K562 (cell line): ENCODE data around the gene CLCC1. TPM values are rescaled to one million over a fixed set of nuclear protein-coding genes. Genes with fewer than 3 reads are reported as not detected.

Experiments
- CBX1 ChIP-seq: sonication (generic); IDR thresholded peaks from 2 replicates; pipeline ENCODE4 v1.6.1; 2016; ENCODE audit warnings: antibody characterized with exemption, low read depth, mild to moderate bottlenecking
- HMG20A ChIP-seq: fragments of 450-650 bp; formaldehyde crosslinking; conservative IDR thresholded peaks from 2 replicates; pipeline ENCODE4 v1.4.0; 2020; ENCODE audit warnings: mild to moderate bottlenecking, mixed read lengths
- NUFIP1 ChIP-seq: fragments of 450-650 bp; IDR thresholded peaks from 2 replicates; pipeline ENCODE4 v1.6.1; 2018; ENCODE audit not compliant: partially characterized antibody
- PHF20 ChIP-seq: fragments of 450-650 bp; IDR thresholded peaks from 2 replicates; pipeline ENCODE4 v1.6.1; 2018; ENCODE audit not compliant: partially characterized antibody
- POLR2H ChIP-seq: IDR thresholded peaks from 2 replicates; pipeline ENCODE4 v1.6.1; 2016; ENCODE audit warnings: missing genetic modification characterization, low read depth, mild to moderate bottlenecking, control low read depth, missing compliant biosample characterization, moderate library complexity
- PTRF ChIP-seq: fragments of 450-650 bp; IDR thresholded peaks from 2 replicates; pipeline ENCODE4 v1.6.1; 2016; ENCODE audit warnings: mild to moderate bottlenecking, missing genetic modification characterization, missing compliant biosample characterization
- SAP30 ChIP-seq: fragments of 200-600 bp; sonication (generic); IDR thresholded peaks from 2 replicates; pipeline ENCODE4 v1.6.1; 2012; ENCODE audit warnings: borderline replicate concordance, low read depth, mild to moderate bottlenecking, moderate library complexity, low read length, control low read depth, inconsistent platforms; ENCODE audit not compliant: insufficient read depth, poor library complexity, severe bottlenecking
- U2AF1 ChIP-seq: fragments of 200-400 bp; formaldehyde crosslinking; optimal IDR thresholded peaks from 2 replicates; pipeline ENCODE3; 2017; ENCODE audit warnings: mild to moderate bottlenecking, low read depth, low read length, moderate library complexity
- XRCC4 ChIP-seq: IDR thresholded peaks from one replicate; pipeline ENCODE4 v1.6.1; 2011; ENCODE audit not compliant: insufficient read depth, insufficient read length; ENCODE audit errors: extremely low read depth
- ZNF551 ChIP-seq: fragments of 250-450 bp; sonication (Bioruptor Pico); IDR thresholded peaks from 2 replicates; pipeline ENCODE4 v1.5.0; 2021; ENCODE audit warnings: mild to moderate bottlenecking, moderate library complexity
- ZZZ3 ChIP-seq: fragments of 450-650 bp; IDR thresholded peaks from 2 replicates; pipeline ENCODE4 v1.6.1; 2016; ENCODE audit warnings: antibody characterized with exemption, mild to moderate bottlenecking, moderate library complexity
- polyA plus RNA-seq, 8 experiments: library from polyadenylated mRNA; depleted of rRNA in 4 of 8; stranded (reverse) in 5 of 8; unstranded in 3 of 8; fragments of >200 nt; fragmentation: Nextera tagmentation in 2 of 8; fragmentation: Illumina TruSeq in 1 of 8; extraction: Ambion mirVana in 2 of 8; extraction: Trizol in 1 of 8; gene quantifications; 2 replicates each; pipeline versions ENCODE4 v1.2.1 to v1.2.3, GENCODE V29; 2011 to 2014; ENCODE audit warnings: inconsistent platforms in 1 of 8, missing spikeins in 1 of 8
- total RNA-seq, 7 experiments: library from RNA; depleted of rRNA in 6 of 7; stranded (reverse); fragments of >200 nt in 6 of 7; fragmentation: Illumina TruSeq in 2 of 7; extraction: Trizol in 2 of 7; gene quantifications; 2 replicates each; pipeline versions ENCODE4 v1.2.1 to v1.2.3, GENCODE V29; 2011 to 2021; ENCODE audit warnings: low replicate concordance in 1 of 7
- TF ChIP-seq, protein P1 (sequence below): fragments of 250-450 bp; sonication (Bioruptor Pico); IDR thresholded peaks from 2 replicates; pipeline ENCODE4 v1.4.0; 2020; ENCODE audit warnings: mild to moderate bottlenecking
- TF ChIP-seq, protein P2 (sequence below): fragments of 450-650 bp; IDR thresholded peaks from 2 replicates; pipeline ENCODE4 v1.6.1; 2016; ENCODE audit warnings: low read depth
- TF ChIP-seq, protein P3 (sequence below), 3 experiments: IDR thresholded peaks in 2 of 3; conservative IDR thresholded peaks in 1 of 3; 2 replicates each; pipeline ENCODE4 v1.5.1; 2011 to 2012; ENCODE audit warnings: low read length in 3 of 3, mild to moderate bottlenecking in 3 of 3, control low read depth in 2 of 3, improper control_type of control experiment in 1 of 3, inconsistent platforms in 1 of 3, low read depth in 1 of 3, mixed read lengths in 1 of 3, moderate library complexity in 1 of 3; ENCODE audit not compliant: insufficient read depth in 2 of 3
- TF ChIP-seq, protein P4 (sequence below): sonication (generic); formaldehyde crosslinking; IDR thresholded peaks from 2 replicates; pipeline ENCODE4 v1.8.1; 2022; ENCODE audit warnings: missing genetic modification reagents

Gene CLCC1
- total and polyA plus RNA-seq, 9 of the 15 experiments (the other 6 are each of a cell fraction or from before 2014, with no cell fraction given): 28.8 to 63.4 (median 40.4) TPM

DNA sequence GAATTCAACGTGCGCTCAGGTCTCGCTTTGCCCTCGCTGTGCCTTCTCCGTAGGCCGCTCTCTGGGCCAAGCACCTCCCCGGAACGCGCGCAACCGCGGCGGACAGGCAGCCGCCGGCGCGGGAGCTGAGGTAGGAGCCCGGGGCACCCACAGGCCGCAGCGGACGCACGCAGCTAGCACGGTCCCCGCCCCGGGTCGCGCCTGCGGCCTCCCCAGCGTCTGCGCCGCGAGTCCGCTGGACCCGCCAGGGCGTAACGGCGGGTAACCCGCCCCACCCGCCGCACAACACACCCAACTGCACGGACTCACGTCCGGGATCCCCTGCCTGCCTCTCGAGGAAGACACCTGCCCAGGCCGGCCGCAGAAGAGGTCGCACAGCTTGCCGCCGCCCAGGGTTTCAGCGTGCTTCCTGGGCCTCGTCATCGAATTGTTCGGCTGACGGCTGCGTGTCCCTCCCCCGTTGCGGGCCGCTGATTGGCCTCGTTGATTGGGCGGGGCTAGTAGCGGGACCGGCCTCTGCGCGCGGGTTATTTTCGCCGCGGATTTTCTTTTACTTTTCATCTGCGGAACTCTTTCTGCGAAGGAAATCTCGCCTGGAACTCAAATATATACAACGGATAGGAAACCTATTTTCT is at the start of gene CLCC1 (continued):
- TF ChIP-seq NUFIP1: no peak
- TF ChIP-seq, protein P1, sequence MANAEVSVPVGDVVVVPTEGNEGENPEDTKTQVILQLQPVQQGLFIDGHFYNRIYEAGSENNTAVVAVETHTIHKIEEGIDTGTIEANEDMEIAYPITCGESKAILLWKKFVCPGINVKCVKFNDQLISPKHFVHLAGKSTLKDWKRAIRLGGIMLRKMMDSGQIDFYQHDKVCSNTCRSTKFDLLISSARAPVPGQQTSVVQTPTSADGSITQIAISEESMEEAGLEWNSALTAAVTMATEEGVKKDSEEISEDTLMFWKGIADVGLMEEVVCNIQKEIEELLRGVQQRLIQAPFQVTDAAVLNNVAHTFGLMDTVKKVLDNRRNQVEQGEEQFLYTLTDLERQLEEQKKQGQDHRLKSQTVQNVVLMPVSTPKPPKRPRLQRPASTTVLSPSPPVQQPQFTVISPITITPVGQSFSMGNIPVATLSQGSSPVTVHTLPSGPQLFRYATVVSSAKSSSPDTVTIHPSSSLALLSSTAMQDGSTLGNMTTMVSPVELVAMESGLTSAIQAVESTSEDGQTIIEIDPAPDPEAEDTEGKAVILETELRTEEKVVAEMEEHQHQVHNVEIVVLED: peak; percentile 79
- TF ChIP-seq XRCC4: no peak
- TF ChIP-seq PHF20: peak; percentile 84
- TF ChIP-seq ZZZ3: no peak
- TF ChIP-seq U2AF1: peak; percentile 97
- TF ChIP-seq PTRF: no peak
- TF ChIP-seq, protein P2, sequence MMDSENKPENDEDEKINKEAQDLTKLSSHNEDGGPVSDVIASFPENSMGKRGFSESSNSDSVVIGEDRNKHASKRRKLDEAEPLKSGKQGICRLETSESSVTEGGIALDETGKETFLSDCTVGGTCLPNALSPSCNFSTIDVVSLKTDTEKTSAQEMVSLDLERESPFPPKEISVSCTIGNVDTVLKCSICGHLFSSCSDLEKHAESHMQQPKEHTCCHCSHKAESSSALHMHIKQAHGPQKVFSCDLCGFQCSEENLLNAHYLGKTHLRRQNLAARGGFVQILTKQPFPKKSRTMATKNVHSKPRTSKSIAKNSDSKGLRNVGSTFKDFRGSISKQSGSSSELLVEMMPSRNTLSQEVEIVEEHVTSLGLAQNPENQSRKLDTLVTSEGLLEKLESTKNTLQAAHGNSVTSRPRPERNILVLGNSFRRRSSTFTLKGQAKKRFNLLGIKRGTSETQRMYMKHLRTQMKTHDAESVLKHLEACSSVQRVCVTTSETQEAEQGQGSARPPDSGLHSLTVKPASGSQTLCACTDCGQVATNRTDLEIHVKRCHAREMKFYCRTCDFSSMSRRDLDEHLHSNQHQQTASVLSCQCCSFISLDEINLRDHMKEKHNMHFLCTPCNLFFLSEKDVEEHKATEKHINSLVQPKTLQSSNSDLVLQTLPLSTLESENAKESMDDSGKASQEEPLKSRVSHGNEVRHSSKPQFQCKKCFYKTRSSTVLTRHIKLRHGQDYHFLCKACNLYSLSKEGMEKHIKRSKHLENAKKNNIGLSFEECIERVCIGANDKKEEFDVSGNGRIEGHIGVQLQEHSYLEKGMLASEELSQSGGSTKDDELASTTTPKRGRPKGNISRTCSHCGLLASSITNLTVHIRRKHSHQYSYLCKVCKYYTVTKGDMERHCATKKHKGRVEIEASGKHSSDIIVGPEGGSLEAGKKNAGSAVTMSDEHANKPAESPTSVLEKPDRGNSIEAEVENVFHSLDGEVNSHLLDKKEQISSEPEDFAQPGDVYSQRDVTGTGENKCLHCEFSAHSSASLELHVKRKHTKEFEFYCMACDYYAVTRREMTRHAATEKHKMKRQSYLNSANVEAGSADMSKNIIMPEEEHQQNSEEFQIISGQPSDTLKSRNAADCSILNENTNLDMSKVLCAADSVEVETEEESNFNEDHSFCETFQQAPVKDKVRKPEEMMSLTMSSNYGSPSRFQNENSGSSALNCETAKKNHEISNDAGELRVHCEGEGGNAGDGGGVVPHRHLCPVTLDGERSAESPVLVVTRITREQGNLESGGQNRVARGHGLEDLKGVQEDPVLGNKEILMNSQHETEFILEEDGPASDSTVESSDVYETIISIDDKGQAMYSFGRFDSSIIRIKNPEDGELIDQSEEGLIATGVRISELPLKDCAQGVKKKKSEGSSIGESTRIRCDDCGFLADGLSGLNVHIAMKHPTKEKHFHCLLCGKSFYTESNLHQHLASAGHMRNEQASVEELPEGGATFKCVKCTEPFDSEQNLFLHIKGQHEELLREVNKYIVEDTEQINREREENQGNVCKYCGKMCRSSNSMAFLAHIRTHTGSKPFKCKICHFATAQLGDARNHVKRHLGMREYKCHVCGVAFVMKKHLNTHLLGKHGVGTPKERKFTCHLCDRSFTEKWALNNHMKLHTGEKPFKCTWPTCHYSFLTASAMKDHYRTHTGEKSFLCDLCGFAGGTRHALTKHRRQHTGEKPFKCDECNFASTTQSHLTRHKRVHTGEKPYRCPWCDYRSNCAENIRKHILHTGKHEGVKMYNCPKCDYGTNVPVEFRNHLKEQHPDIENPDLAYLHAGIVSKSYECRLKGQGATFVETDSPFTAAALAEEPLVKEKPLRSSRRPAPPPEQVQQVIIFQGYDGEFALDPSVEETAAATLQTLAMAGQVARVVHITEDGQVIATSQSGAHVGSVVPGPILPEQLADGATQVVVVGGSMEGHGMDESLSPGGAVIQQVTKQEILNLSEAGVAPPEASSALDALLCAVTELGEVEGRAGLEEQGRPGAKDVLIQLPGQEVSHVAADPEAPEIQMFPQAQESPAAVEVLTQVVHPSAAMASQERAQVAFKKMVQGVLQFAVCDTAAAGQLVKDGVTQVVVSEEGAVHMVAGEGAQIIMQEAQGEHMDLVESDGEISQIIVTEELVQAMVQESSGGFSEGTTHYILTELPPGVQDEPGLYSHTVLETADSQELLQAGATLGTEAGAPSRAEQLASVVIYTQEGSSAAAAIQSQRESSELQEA: no peak
- peak; percentile 86 for TF ChIP-seq CBX1
- TF ChIP-seq, protein P3, sequence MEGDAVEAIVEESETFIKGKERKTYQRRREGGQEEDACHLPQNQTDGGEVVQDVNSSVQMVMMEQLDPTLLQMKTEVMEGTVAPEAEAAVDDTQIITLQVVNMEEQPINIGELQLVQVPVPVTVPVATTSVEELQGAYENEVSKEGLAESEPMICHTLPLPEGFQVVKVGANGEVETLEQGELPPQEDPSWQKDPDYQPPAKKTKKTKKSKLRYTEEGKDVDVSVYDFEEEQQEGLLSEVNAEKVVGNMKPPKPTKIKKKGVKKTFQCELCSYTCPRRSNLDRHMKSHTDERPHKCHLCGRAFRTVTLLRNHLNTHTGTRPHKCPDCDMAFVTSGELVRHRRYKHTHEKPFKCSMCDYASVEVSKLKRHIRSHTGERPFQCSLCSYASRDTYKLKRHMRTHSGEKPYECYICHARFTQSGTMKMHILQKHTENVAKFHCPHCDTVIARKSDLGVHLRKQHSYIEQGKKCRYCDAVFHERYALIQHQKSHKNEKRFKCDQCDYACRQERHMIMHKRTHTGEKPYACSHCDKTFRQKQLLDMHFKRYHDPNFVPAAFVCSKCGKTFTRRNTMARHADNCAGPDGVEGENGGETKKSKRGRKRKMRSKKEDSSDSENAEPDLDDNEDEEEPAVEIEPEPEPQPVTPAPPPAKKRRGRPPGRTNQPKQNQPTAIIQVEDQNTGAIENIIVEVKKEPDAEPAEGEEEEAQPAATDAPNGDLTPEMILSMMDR (IDR thresholded peaks at IDR 0.05 in 2 of 3, conservative IDR thresholded peaks at IDR 0.05 in 1 of 3; ENCODE audit: insufficient read depth in 2 of 3, low read depth in 1 of 3, low read length in 3 of 3): no peak
- no peak for TF ChIP-seq ZNF551 (CRISPR knock-in tag)
- TF ChIP-seq SAP30: peak; percentile 90
- TF ChIP-seq HMG20A (CRISPR knock-in tag): no peak
- TF ChIP-seq, protein P4, sequence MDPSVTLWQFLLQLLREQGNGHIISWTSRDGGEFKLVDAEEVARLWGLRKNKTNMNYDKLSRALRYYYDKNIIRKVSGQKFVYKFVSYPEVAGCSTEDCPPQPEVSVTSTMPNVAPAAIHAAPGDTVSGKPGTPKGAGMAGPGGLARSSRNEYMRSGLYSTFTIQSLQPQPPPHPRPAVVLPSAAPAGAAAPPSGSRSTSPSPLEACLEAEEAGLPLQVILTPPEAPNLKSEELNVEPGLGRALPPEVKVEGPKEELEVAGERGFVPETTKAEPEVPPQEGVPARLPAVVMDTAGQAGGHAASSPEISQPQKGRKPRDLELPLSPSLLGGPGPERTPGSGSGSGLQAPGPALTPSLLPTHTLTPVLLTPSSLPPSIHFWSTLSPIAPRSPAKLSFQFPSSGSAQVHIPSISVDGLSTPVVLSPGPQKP: no peak
- peak; percentile 87 for TF ChIP-seq POLR2H (tag)
